HepG2 (cell line): ENCODE data around the gene MIA2. TPM values are rescaled to one million over a fixed set of nuclear protein-coding genes. Genes with fewer than 3 reads are reported as not detected.
A peak's percentile ranks its signal among the peaks of the same experiment; 100 is the strongest.

ENCODE experiments used
- AKNA ChIP-seq: sonication (generic); formaldehyde crosslinking; IDR thresholded peaks from 2 replicates; pipeline ENCODE4 v1.4.0; 2020; ENCODE audit warnings: missing genetic modification reagents, borderline replicate concordance
- KAT8 ChIP-seq: IDR thresholded peaks from 2 replicates; pipeline ENCODE4 v1.6.1; 2016; ENCODE audit warnings: missing genetic modification reagents, missing compliant biosample characterization
- NFYB ChIP-seq: sonication (generic); formaldehyde crosslinking; IDR thresholded peaks from 2 replicates; pipeline ENCODE4 v1.4.0; 2020; ENCODE audit warnings: missing genetic modification reagents
- SIN3A ChIP-seq: IDR thresholded peaks from 2 replicates; pipeline ENCODE4 v1.6.1; 2011; ENCODE audit warnings: low read depth, mild to moderate bottlenecking, control low read depth, low read length, borderline replicate concordance
- SOX6 ChIP-seq, 2 experiments: fragments of 450-650 bp in 1 of 2; sonication (generic) in 1 of 2; formaldehyde crosslinking in 1 of 2; IDR thresholded peaks; 2 replicates each; pipeline versions ENCODE4 v1.4.0 to v1.6.1; 2017 to 2020; ENCODE audit warnings: antibody characterized with exemption in 1 of 2, mild to moderate bottlenecking in 1 of 2, missing genetic modification reagents in 1 of 2
- STAT6 ChIP-seq: sonication (generic); formaldehyde crosslinking; IDR thresholded peaks from 2 replicates; pipeline ENCODE4 v1.4.0; 2020; ENCODE audit warnings: missing genetic modification reagents, mild to moderate bottlenecking, borderline replicate concordance
- TRIM24 ChIP-seq: sonication (generic); formaldehyde crosslinking; IDR thresholded peaks from 2 replicates; pipeline ENCODE4 v1.8.0; 2022; ENCODE audit warnings: mild to moderate bottlenecking, missing genetic modification reagents
- ZBTB3 ChIP-seq: sonication (generic); formaldehyde crosslinking; IDR thresholded peaks from 2 replicates; pipeline ENCODE4 v1.4.0; 2020; ENCODE audit warnings: low read depth, mild to moderate bottlenecking, moderate library complexity, missing genetic modification reagents, borderline replicate concordance
- ZNF121 ChIP-seq: sonication (generic); formaldehyde crosslinking; IDR thresholded peaks from 2 replicates; pipeline ENCODE4 v1.5.0; 2020; ENCODE audit warnings: mild to moderate bottlenecking, missing genetic modification reagents
- ZNF543 ChIP-seq: sonication (generic); formaldehyde crosslinking; IDR thresholded peaks from 2 replicates; pipeline ENCODE4 v1.4.0; 2020; ENCODE audit warnings: mild to moderate bottlenecking, missing genetic modification reagents
- ZNF761 ChIP-seq: sonication (generic); formaldehyde crosslinking; conservative IDR thresholded peaks from 2 replicates; pipeline ENCODE4 v1.4.0; 2020; ENCODE audit warnings: mild to moderate bottlenecking, missing genetic modification reagents
- ZNF790 ChIP-seq: sonication (generic); formaldehyde crosslinking; IDR thresholded peaks from 2 replicates; pipeline ENCODE4 v1.8.0; 2022; ENCODE audit warnings: missing genetic modification reagents, mild to moderate bottlenecking, borderline replicate concordance
- ZSCAN12 ChIP-seq: sonication (generic); formaldehyde crosslinking; IDR thresholded peaks from 2 replicates; pipeline ENCODE4 v1.9.0; 2021; ENCODE audit warnings: mild to moderate bottlenecking, missing genetic modification reagents
- polyA plus RNA-seq, 8 experiments: library from polyadenylated mRNA; depleted of rRNA in 3 of 8; stranded (reverse) in 7 of 8; unstranded in 1 of 8; fragments of >200 nt; fragmentation: Illumina TruSeq in 4 of 8; extraction: Trizol in 4 of 8; gene quantifications; 2 replicates each; pipeline versions ENCODE4 v1.2.1 to v1.2.3, GENCODE V29; 2011 to 2016; ENCODE audit warnings: low read depth in 4 of 8, missing spikeins in 1 of 8, mixed read lengths in 1 of 8; ENCODE audit not compliant: insufficient read depth in 1 of 8
- total RNA-seq, 5 experiments: library from RNA; depleted of rRNA; stranded (reverse); fragments of >200 nt; fragmentation: Illumina TruSeq; extraction: Trizol; gene quantifications; 2 replicates each; pipeline ENCODE4 v1.2.3, GENCODE V29; 2016; ENCODE audit warnings: low read depth in 1 of 5
- TF ChIP-seq, protein P1 (sequence below): sonication (generic); formaldehyde crosslinking; IDR thresholded peaks from 2 replicates; pipeline ENCODE4 v1.4.0; 2020; ENCODE audit warnings: missing genetic modification reagents
- TF ChIP-seq, protein P2 (sequence below): IDR thresholded peaks from 2 replicates; pipeline ENCODE4 v1.6.1; 2016; ENCODE audit warnings: low read depth
- TF ChIP-seq, protein P3 (sequence below): sonication (generic); formaldehyde crosslinking; IDR thresholded peaks from 2 replicates; pipeline ENCODE4 v1.4.0; 2020; ENCODE audit warnings: missing genetic modification reagents, borderline replicate concordance

Gene MIA2
- total and polyA plus RNA-seq, 2 of the 13 experiments (the other 11 are each of a cell fraction or from before 2014, with no cell fraction given): 134 to 158 TPM

DNA sequence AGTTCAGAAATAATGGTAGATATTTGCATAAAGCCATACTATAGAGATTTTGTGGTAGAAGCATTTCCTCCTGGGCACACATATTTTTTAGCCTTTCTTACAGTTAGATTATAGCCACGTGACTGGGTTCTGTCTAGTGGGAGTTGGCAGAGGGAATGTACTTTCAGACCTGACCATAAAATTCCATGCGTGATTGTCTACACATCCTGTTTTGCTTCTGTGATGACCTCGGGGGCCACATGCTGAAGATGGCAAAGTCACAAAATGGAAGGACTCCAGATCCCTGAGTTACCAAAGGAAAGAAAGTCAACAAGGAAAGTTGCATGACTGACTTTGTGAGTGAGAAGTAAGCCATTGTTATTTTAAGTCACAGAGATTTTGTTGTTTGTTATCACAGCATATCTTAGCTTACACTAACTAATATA, 14.6 kb upstream of the MIA2 start (continued):
- TF ChIP-seq AKNA (CRISPR knock-in tag): no peak
- TF ChIP-seq, protein P1, sequence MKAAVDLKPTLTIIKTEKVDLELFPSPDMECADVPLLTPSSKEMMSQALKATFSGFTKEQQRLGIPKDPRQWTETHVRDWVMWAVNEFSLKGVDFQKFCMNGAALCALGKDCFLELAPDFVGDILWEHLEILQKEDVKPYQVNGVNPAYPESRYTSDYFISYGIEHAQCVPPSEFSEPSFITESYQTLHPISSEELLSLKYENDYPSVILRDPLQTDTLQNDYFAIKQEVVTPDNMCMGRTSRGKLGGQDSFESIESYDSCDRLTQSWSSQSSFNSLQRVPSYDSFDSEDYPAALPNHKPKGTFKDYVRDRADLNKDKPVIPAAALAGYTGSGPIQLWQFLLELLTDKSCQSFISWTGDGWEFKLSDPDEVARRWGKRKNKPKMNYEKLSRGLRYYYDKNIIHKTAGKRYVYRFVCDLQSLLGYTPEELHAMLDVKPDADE: no peak
- no peak for TF ChIP-seq SOX6 (IDR thresholded peaks at IDR 0.05)
- TF ChIP-seq SOX6 (CRISPR knock-in tag; IDR thresholded peaks at IDR 0.05): peak; percentile 18; the same call in 1 of the 2 replicates
- no peak for TF ChIP-seq ZNF790
- no peak; the same call in 1 of the 2 replicates for TF ChIP-seq ZBTB3 (CRISPR knock-in tag)
- no peak for TF ChIP-seq ZNF543 (CRISPR knock-in tag)
- TF ChIP-seq, protein P2, sequence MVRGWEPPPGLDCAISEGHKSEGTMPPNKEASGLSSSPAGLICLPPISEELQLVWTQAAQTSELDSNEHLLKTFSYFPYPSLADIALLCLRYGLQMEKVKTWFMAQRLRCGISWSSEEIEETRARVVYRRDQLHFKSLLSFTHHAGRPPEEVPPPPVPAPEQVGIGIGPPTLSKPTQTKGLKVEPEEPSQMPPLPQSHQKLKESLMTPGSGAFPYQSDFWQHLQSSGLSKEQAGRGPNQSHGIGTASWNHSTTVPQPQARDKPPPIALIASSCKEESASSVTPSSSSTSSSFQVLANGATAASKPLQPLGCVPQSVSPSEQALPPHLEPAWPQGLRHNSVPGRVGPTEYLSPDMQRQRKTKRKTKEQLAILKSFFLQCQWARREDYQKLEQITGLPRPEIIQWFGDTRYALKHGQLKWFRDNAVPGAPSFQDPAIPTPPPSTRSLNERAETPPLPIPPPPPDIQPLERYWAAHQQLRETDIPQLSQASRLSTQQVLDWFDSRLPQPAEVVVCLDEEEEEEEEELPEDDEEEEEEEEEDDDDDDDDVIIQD (CRISPR knock-in tag): peak; percentile 85; the same call in 1 of the 2 replicates
- no peak for TF ChIP-seq SIN3A
- 0 out of 2 replicates have a peak, but pooled peaks have one; percentile 36 for TF ChIP-seq TRIM24 (CRISPR knock-in tag)
- no peak for TF ChIP-seq ZNF761 (CRISPR knock-in tag)
- TF ChIP-seq ZNF121 (CRISPR knock-in tag): no peak
- TF ChIP-seq, protein P3, sequence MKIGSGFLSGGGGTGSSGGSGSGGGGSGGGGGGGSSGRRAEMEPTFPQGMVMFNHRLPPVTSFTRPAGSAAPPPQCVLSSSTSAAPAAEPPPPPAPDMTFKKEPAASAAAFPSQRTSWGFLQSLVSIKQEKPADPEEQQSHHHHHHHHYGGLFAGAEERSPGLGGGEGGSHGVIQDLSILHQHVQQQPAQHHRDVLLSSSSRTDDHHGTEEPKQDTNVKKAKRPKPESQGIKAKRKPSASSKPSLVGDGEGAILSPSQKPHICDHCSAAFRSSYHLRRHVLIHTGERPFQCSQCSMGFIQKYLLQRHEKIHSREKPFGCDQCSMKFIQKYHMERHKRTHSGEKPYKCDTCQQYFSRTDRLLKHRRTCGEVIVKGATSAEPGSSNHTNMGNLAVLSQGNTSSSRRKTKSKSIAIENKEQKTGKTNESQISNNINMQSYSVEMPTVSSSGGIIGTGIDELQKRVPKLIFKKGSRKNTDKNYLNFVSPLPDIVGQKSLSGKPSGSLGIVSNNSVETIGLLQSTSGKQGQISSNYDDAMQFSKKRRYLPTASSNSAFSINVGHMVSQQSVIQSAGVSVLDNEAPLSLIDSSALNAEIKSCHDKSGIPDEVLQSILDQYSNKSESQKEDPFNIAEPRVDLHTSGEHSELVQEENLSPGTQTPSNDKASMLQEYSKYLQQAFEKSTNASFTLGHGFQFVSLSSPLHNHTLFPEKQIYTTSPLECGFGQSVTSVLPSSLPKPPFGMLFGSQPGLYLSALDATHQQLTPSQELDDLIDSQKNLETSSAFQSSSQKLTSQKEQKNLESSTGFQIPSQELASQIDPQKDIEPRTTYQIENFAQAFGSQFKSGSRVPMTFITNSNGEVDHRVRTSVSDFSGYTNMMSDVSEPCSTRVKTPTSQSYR (CRISPR knock-in tag): peak; percentile 8; the same call in 1 of the 2 replicates
- TF ChIP-seq ZSCAN12 (CRISPR knock-in tag): peak; percentile 77; the same call in 1 of the 2 replicates
- no peak for TF ChIP-seq NFYB (CRISPR knock-in tag)
- TF ChIP-seq STAT6 (CRISPR knock-in tag): peak; percentile 79; the same call in 1 of the 2 replicates
- TF ChIP-seq KAT8 (CRISPR knock-in tag): peak; percentile 74
